Muscle layer of colon (tissue), 2 donors: Measurements from ENCODE around the gene LRIG2.
A peak's percentile ranks its signal among the peaks of the same experiment; 100 is the strongest.

Experiments
- H3K27ac ChIP-seq: one replicate; pipeline ENCODE4 v1.7.0; 2013; ENCODE audit warnings: low read depth, mild to moderate bottlenecking, low read length, moderate library complexity
- H3K27me3 ChIP-seq, 2 donors: one replicate each; pipeline ENCODE4 v1.7.0; 2013; ENCODE audit warnings: low read length in 2 of 2, mild to moderate bottlenecking in 2 of 2; ENCODE audit not compliant: insufficient read depth in 2 of 2, control insufficient read depth in 1 of 2
- H3K36me3 ChIP-seq: one replicate; pipeline ENCODE4 v1.7.0; 2013; ENCODE audit warnings: mild to moderate bottlenecking, low read length; ENCODE audit not compliant: insufficient read depth
- H3K4me1 ChIP-seq: one replicate; pipeline ENCODE4 v1.7.0; 2013; ENCODE audit warnings: mild to moderate bottlenecking, low read length; ENCODE audit not compliant: insufficient read depth
- H3K4me3 ChIP-seq, 2 donors: one replicate each; pipeline ENCODE4 v1.7.0; 2013; ENCODE audit warnings: low read length in 2 of 2, low read depth in 1 of 2, mild to moderate bottlenecking in 1 of 2, moderate library complexity in 1 of 2
- H3K9ac ChIP-seq: one replicate; pipeline ENCODE4 v1.7.0; 2013; ENCODE audit warnings: low read length
- H3K9me3 ChIP-seq: one replicate; pipeline ENCODE4 v1.7.0; 2013; ENCODE audit warnings: mild to moderate bottlenecking, low read length
- donor health status: abdominal sarcoma.
- donor health status: Adenocarcinoma of cecum.

The LRIG2 gene

GRCh38 chr1:113103977-113104376 is 31.0 kb downstream of the LRIG2 start:
- Histone ChIP-seq H3K9me3 (no peaks in the 10 kb centered on the region), H3K27ac (no peak overlapping the region), H3K4me3 (no peak overlapping the region), H3K9ac (no peak overlapping the region), H3K4me1 (no peaks in the 10 kb centered on the region), H3K36me3 (peaks cover 53% of the 10 kb centered on the region), H3K27me3 (no peaks in the 10 kb centered on the region)

GRCh38 chr1:113106910-113107309 is 33.9 kb downstream of the LRIG2 start:
- H3K27ac ChIP-seq, result no peak overlapping the region
- H3K4me3 ChIP-seq, result no peak overlapping the region
- H3K9me3 ChIP-seq, result no peaks in the 10 kb centered on the region
- no peaks in the 10 kb centered on the region for H3K27me3 ChIP-seq
- H3K4me1 ChIP-seq, result no peaks in the 10 kb centered on the region
- no peak overlapping the region for H3K9ac ChIP-seq
- H3K36me3 ChIP-seq, result peaks cover 53% of the 10 kb centered on the region

GRCh38 chr1:113109908-113110554 is 37.0 kb downstream of the LRIG2 start:
- Histone ChIP-seq H3K4me1 (no peaks in the 10 kb centered on the region), H3K9ac (no peak overlapping the region), H3K36me3 (peaks cover 53% of the 10 kb centered on the region), H3K27me3 (no peaks in the 10 kb centered on the region), H3K9me3 (no peaks in the 10 kb centered on the region), H3K4me3 (no peak overlapping the region), H3K27ac (no peak overlapping the region)

- H3K9ac ChIP-seq, result no peak overlapping the region
Observed at GRCh38 chr1:113118266-113118665, 45.3 kb downstream of the LRIG2 start.

GRCh38 chr1:113123737-113124136 is 50.7 kb downstream of the LRIG2 start:
- H3K9ac ChIP-seq, result no peak overlapping the region
- H3K27me3 ChIP-seq, result no peaks in the 10 kb centered on the region
- H3K27ac ChIP-seq, result peak overlapping the region; percentile 50
- H3K36me3 ChIP-seq, result peaks cover 47% of the 10 kb centered on the region
- H3K9me3 ChIP-seq, result no peaks in the 10 kb centered on the region
- H3K4me3 ChIP-seq, result no peak overlapping the region
- peaks cover 9% of the 10 kb centered on the region for H3K4me1 ChIP-seq

More at GRCh38 chr1:113118266-113118665, 45.3 kb downstream of the LRIG2 start:
- H3K27ac ChIP-seq, result no peak overlapping the region
- no peaks in the 10 kb centered on the region for H3K27me3 ChIP-seq
- no peak overlapping the region for H3K4me3 ChIP-seq
- H3K4me1 ChIP-seq, result no peaks in the 10 kb centered on the region
- no peaks in the 10 kb centered on the region for H3K9me3 ChIP-seq
- H3K36me3 ChIP-seq, result peaks cover 65% of the 10 kb centered on the region

- Histone ChIP-seq H3K36me3 (peaks cover 41% of the 10 kb centered on the region), H3K9me3 (no peaks in the 10 kb centered on the region), H3K4me3 (no peak overlapping the region), H3K27ac (peak overlapping the region; percentile 50), H3K9ac (no peak overlapping the region), H3K4me1 (peaks cover 9% of the 10 kb centered on the region), H3K27me3 (no peaks in the 10 kb centered on the region)
Observed at GRCh38 chr1:113124366-113124765, 51.4 kb downstream of the LRIG2 start.

GRCh38 chr1:113125517-113125916 is 52.5 kb downstream of the LRIG2 start:
- Histone ChIP-seq H3K4me3 (no peak overlapping the region), H3K27ac (no peak overlapping the region), H3K9ac (no peak overlapping the region), H3K27me3 (no peaks in the 10 kb centered on the region), H3K4me1 (peaks cover 9% of the 10 kb centered on the region), H3K9me3 (no peaks in the 10 kb centered on the region), H3K36me3 (peaks cover 39% of the 10 kb centered on the region)

- Histone ChIP-seq H3K4me3 (no peak overlapping the region), H3K9me3 (no peaks in the 10 kb centered on the region), H3K4me1 (peaks cover 9% of the 10 kb centered on the region), H3K27ac (no peak overlapping the region), H3K9ac (no peak overlapping the region), H3K27me3 (no peaks in the 10 kb centered on the region), H3K36me3 (peaks cover 32% of the 10 kb centered on the region)
Observed at GRCh38 chr1:113126207-113126606, 53.2 kb downstream of the LRIG2 start.

- Histone ChIP-seq H3K9me3 (no peaks in the 10 kb centered on the region), H3K27me3 (no peaks in the 10 kb centered on the region), H3K27ac (no peak overlapping the region), H3K36me3 (peaks cover 32% of the 10 kb centered on the region), H3K4me3 (no peak overlapping the region), H3K4me1 (peaks cover 9% of the 10 kb centered on the region), H3K9ac (no peak overlapping the region)
Observed at GRCh38 chr1:113128116-113128515, 55.1 kb downstream of the LRIG2 start.

- Histone ChIP-seq H3K27me3 (no peaks in the 10 kb centered on the region), H3K4me3 (no peak overlapping the region), H3K9ac (no peak overlapping the region), H3K4me1 (no peaks in the 10 kb centered on the region), H3K9me3 (no peaks in the 10 kb centered on the region), H3K27ac (no peak overlapping the region), H3K36me3 (peaks cover 24% of the 10 kb centered on the region)
Observed at GRCh38 chr1:113129529-113130185, 56.7 kb downstream of the LRIG2 start.

- H3K27ac ChIP-seq, result no peak overlapping the region
- H3K36me3 ChIP-seq, result peaks cover 5% of the 10 kb centered on the region
- H3K9ac ChIP-seq, result no peak overlapping the region
- H3K9me3 ChIP-seq, result no peaks in the 10 kb centered on the region
- no peaks in the 10 kb centered on the region for H3K27me3 ChIP-seq
- peaks cover 17% of the 10 kb centered on the region for H3K4me1 ChIP-seq
- H3K4me3 ChIP-seq, result no peak overlapping the region
Observed at GRCh38 chr1:113133038-113133437, 60.0 kb downstream of the LRIG2 start.

- peaks cover 17% of the 10 kb centered on the region for H3K4me1 ChIP-seq
- H3K27ac ChIP-seq, result no peak overlapping the region
- no peaks in the 10 kb centered on the region for H3K9me3 ChIP-seq
- H3K27me3 ChIP-seq, result no peaks in the 10 kb centered on the region
- peaks cover 5% of the 10 kb centered on the region for H3K36me3 ChIP-seq
- H3K9ac ChIP-seq, result no peak overlapping the region
- no peak overlapping the region for H3K4me3 ChIP-seq
Observed at GRCh38 chr1:113133759-113134158, 60.8 kb downstream of the LRIG2 start.
